HepG2 (cell line): ENCODE measurements around the gene RABGAP1. TPM values are rescaled to one million over a fixed set of nuclear protein-coding genes. Genes with fewer than 3 reads are reported as not detected.

Source experiments
- EED ChIP-seq: sonication (generic); formaldehyde crosslinking; IDR thresholded peaks from 2 replicates; pipeline ENCODE4 v1.5.0; 2020; ENCODE audit warnings: mild to moderate bottlenecking, missing genetic modification reagents
- ELF1 ChIP-seq: sonication (generic); formaldehyde crosslinking; IDR thresholded peaks from 2 replicates; pipeline ENCODE4 v1.4.0; 2020; ENCODE audit warnings: missing genetic modification reagents
- GATA4 ChIP-seq: sonication (generic); IDR thresholded peaks from 2 replicates; pipeline ENCODE4 v1.6.1; 2016; ENCODE audit warnings: antibody characterized with exemption, low read depth, borderline replicate concordance
- MBNL3 ChIP-seq: fragments of 250-450 bp; sonication (Bioruptor Pico); conservative IDR thresholded peaks from 2 replicates; pipeline ENCODE4 v1.8.0; 2022; ENCODE audit warnings: mild to moderate bottlenecking, inconsistent platforms
- NFATC3 ChIP-seq: sonication (generic); formaldehyde crosslinking; IDR thresholded peaks from 2 replicates; pipeline ENCODE4 v1.5.1; 2020; ENCODE audit warnings: mild to moderate bottlenecking, missing genetic modification reagents
- NR2F1 ChIP-seq, 2 experiments: fragments of 450-650 bp in 1 of 2; formaldehyde crosslinking in 1 of 2; IDR thresholded peaks; 2 replicates each; pipeline versions ENCODE4 v1.5.0 to v1.6.1; 2016 to 2020; ENCODE audit warnings: mild to moderate bottlenecking in 1 of 2, missing compliant biosample characterization in 1 of 2, missing genetic modification reagents in 1 of 2, moderate library complexity in 1 of 2
- POGZ ChIP-seq: sonication (generic); formaldehyde crosslinking; IDR thresholded peaks from 2 replicates; pipeline ENCODE4 v1.4.0; 2020; ENCODE audit warnings: mild to moderate bottlenecking, missing genetic modification reagents
- RAD21 ChIP-seq: fragments of 450-650 bp; formaldehyde crosslinking; IDR thresholded peaks from 2 replicates; pipeline ENCODE4 v1.5.0; 2020; ENCODE audit warnings: mild to moderate bottlenecking
- RFX1 ChIP-seq: fragments of 450-650 bp; IDR thresholded peaks from 2 replicates; pipeline ENCODE4 v1.6.1; 2017
- SETDB1 ChIP-seq: sonication (generic); formaldehyde crosslinking; IDR thresholded peaks from 2 replicates; pipeline ENCODE4 v1.5.1; 2020; ENCODE audit warnings: missing genetic modification reagents, mild to moderate bottlenecking, borderline replicate concordance
- TBL1XR1 ChIP-seq: fragments of 150-350 bp; IDR thresholded peaks from 2 replicates; pipeline ENCODE4 v1.6.1; 2014; ENCODE audit warnings: borderline replicate concordance, low read length; ENCODE audit not compliant: partially characterized antibody
- ZNF343 ChIP-seq: sonication (generic); formaldehyde crosslinking; IDR thresholded peaks from 2 replicates; pipeline ENCODE4 v1.4.0; 2020; ENCODE audit warnings: mild to moderate bottlenecking, missing genetic modification reagents
- ZNF367 ChIP-seq: sonication (generic); formaldehyde crosslinking; IDR thresholded peaks from 2 replicates; pipeline ENCODE4 v1.4.0; 2020; ENCODE audit warnings: missing genetic modification reagents, borderline replicate concordance
- ZNF468 ChIP-seq: sonication (generic); formaldehyde crosslinking; IDR thresholded peaks from 2 replicates; pipeline ENCODE4 v1.8.0; 2022; ENCODE audit warnings: mild to moderate bottlenecking, moderate library complexity, missing genetic modification reagents
- ZNF550 ChIP-seq: sonication (generic); formaldehyde crosslinking; IDR thresholded peaks from 2 replicates; pipeline ENCODE4 v1.4.0; 2020; ENCODE audit warnings: mild to moderate bottlenecking, missing genetic modification reagents, borderline replicate concordance
- polyA plus RNA-seq, 8 experiments: library from polyadenylated mRNA; depleted of rRNA in 3 of 8; stranded (reverse) in 7 of 8; unstranded in 1 of 8; fragments of >200 nt; fragmentation: Illumina TruSeq in 4 of 8; extraction: Trizol in 4 of 8; gene quantifications; 2 replicates each; pipeline versions ENCODE4 v1.2.1 to v1.2.3, GENCODE V29; 2011 to 2016; ENCODE audit warnings: low read depth in 4 of 8, missing spikeins in 1 of 8, mixed read lengths in 1 of 8; ENCODE audit not compliant: insufficient read depth in 1 of 8
- total RNA-seq, 5 experiments: library from RNA; depleted of rRNA; stranded (reverse); fragments of >200 nt; fragmentation: Illumina TruSeq; extraction: Trizol; gene quantifications; 2 replicates each; pipeline ENCODE4 v1.2.3, GENCODE V29; 2016; ENCODE audit warnings: low read depth in 1 of 5
- TF ChIP-seq, protein P1 (sequence below): sonication (generic); formaldehyde crosslinking; IDR thresholded peaks from 2 replicates; pipeline ENCODE4 v1.9.0; 2022; ENCODE audit warnings: low read depth, missing genetic modification reagents
- TF ChIP-seq, protein P2 (sequence below): sonication (generic); formaldehyde crosslinking; IDR thresholded peaks from 2 replicates; pipeline ENCODE4 v1.8.0; 2022; ENCODE audit warnings: low read depth, missing genetic modification reagents
- TF ChIP-seq, protein P3 (sequence below): sonication (generic); formaldehyde crosslinking; IDR thresholded peaks from 2 replicates; pipeline ENCODE4 v1.4.0; 2020; ENCODE audit warnings: missing genetic modification reagents
- TF ChIP-seq, protein P4 (sequence below): sonication (generic); formaldehyde crosslinking; IDR thresholded peaks from 2 replicates; pipeline ENCODE4 v1.5.1; 2020; ENCODE audit warnings: missing genetic modification reagents, mild to moderate bottlenecking, borderline replicate concordance
- TF ChIP-seq, protein P5 (sequence below): IDR thresholded peaks from 2 replicates; pipeline ENCODE4 v1.6.1; 2016; ENCODE audit warnings: mild to moderate bottlenecking
- TF ChIP-seq, protein P6 (sequence below): IDR thresholded peaks from 2 replicates; pipeline ENCODE4 v1.6.1; 2016; ENCODE audit warnings: low read depth

The RABGAP1 gene
- total and polyA plus RNA-seq, 2 of the 13 experiments (the other 11 are each of a cell fraction or from before 2014, with no cell fraction given): 19.1 to 19.3 TPM

DNA sequence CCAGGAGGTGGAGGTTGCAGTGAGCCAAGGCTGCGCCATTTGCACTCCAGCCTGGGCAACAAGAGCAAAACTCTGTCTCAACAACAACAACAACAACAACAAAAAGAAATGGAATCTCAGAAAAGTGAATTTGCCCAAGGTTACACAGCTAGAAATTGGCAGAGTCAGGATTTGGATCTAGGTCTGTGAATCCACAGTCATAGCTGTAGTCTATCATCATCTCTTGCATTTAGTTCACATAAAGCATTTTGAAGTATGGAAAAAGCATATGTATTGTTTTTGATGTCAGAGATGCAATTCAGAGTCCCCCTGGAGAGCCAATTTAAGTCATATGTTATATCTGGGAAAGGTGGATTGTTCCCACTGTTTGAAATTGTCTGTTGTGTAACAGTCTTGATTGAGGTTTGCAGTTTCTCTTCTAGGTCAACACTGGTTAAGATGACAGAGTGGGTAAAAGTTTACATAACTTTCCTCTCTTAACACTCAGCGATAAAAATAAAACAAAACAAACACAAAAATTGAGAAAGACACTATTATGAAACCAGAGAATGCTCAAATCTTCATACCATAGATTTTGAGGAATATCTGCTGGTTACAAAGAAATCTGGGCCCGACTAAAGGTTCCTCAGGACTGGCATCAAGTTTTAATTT is 71.2 kb downstream of the RABGAP1 start (continued):
- TF ChIP-seq TBL1XR1 (no peak), RAD21 (CRISPR knock-in tag) (no peak), POGZ (no peak), ZNF367 (no peak), SETDB1 (no peak), ZNF468 (CRISPR knock-in tag) (no peak), ELF1 (CRISPR knock-in tag) (no peak), ZNF550 (no peak), GATA4 (no peak), EED (CRISPR knock-in tag) (no peak), NR2F1 (CRISPR knock-in tag; IDR thresholded peaks at IDR 0.05) (no peak), RFX1 (no peak), ZNF343 (CRISPR knock-in tag) (no peak), MBNL3 (no peak), NFATC3 (no peak)
- TF ChIP-seq, protein P1, sequence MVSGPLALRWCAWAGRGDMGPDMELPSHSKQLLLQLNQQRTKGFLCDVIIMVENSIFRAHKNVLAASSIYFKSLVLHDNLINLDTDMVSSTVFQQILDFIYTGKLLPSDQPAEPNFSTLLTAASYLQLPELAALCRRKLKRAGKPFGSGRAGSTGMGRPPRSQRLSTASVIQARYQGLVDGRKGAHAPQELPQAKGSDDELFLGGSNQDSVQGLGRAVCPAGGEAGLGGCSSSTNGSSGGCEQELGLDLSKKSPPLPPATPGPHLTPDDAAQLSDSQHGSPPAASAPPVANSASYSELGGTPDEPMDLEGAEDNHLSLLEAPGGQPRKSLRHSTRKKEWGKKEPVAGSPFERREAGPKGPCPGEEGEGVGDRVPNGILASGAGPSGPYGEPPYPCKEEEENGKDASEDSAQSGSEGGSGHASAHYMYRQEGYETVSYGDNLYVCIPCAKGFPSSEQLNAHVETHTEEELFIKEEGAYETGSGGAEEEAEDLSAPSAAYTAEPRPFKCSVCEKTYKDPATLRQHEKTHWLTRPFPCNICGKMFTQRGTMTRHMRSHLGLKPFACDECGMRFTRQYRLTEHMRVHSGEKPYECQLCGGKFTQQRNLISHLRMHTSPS (CRISPR knock-in tag): no peak
- TF ChIP-seq, protein P2, sequence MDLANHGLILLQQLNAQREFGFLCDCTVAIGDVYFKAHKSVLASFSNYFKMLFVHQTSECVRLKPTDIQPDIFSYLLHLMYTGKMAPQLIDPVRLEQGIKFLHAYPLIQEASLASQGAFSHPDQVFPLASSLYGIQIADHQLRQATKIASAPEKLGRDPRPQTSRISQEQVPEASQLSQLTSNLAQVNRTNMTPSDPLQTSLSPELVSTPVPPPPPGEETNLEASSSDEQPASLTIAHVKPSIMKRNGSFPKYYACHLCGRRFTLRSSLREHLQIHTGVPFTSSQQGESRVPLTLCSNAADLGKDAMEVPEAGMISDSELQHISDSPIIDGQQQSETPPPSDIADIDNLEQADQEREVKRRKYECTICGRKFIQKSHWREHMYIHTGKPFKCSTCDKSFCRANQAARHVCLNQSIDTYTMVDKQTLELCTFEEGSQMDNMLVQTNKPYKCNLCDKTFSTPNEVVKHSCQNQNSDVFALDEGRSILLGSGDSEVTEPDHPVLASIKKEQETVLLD (CRISPR knock-in tag): no peak
- TF ChIP-seq, protein P3, sequence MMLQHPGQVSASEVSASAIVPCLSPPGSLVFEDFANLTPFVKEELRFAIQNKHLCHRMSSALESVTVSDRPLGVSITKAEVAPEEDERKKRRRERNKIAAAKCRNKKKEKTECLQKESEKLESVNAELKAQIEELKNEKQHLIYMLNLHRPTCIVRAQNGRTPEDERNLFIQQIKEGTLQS (CRISPR knock-in tag): no peak
- TF ChIP-seq, protein P4, sequence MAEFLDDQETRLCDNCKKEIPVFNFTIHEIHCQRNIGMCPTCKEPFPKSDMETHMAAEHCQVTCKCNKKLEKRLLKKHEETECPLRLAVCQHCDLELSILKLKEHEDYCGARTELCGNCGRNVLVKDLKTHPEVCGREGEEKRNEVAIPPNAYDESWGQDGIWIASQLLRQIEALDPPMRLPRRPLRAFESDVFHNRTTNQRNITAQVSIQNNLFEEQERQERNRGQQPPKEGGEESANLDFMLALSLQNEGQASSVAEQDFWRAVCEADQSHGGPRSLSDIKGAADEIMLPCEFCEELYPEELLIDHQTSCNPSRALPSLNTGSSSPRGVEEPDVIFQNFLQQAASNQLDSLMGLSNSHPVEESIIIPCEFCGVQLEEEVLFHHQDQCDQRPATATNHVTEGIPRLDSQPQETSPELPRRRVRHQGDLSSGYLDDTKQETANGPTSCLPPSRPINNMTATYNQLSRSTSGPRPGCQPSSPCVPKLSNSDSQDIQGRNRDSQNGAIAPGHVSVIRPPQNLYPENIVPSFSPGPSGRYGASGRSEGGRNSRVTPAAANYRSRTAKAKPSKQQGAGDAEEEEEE (CRISPR knock-in tag): no peak
- TF ChIP-seq, protein P5, sequence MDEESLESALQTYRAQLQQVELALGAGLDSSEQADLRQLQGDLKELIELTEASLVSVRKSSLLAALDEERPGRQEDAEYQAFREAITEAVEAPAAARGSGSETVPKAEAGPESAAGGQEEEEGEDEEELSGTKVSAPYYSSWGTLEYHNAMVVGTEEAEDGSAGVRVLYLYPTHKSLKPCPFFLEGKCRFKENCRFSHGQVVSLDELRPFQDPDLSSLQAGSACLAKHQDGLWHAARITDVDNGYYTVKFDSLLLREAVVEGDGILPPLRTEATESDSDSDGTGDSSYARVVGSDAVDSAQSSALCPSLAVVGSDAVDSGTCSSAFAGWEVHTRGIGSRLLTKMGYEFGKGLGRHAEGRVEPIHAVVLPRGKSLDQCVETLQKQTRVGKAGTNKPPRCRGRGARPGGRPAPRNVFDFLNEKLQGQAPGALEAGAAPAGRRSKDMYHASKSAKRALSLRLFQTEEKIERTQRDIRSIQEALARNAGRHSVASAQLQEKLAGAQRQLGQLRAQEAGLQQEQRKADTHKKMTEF: peak; percentile 68
- TF ChIP-seq, protein P6, sequence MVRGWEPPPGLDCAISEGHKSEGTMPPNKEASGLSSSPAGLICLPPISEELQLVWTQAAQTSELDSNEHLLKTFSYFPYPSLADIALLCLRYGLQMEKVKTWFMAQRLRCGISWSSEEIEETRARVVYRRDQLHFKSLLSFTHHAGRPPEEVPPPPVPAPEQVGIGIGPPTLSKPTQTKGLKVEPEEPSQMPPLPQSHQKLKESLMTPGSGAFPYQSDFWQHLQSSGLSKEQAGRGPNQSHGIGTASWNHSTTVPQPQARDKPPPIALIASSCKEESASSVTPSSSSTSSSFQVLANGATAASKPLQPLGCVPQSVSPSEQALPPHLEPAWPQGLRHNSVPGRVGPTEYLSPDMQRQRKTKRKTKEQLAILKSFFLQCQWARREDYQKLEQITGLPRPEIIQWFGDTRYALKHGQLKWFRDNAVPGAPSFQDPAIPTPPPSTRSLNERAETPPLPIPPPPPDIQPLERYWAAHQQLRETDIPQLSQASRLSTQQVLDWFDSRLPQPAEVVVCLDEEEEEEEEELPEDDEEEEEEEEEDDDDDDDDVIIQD (CRISPR knock-in tag): peak; percentile 65; the same call in 1 of the 2 replicates
